GM21423 (cell line): Measurements from ENCODE around the gene CPB2.
A peak's percentile ranks its signal among the peaks of the same experiment; 100 is the strongest.

ENCODE experiments used
- ATAC-seq: cut with Tn5 transposase; IDR thresholded peaks from one replicate; pipeline ENCODE4 v1.9.1; 2021; ENCODE audit warnings: mild to moderate bottlenecking, moderate library complexity; ENCODE audit not compliant: unreplicated experiment

The CPB2 gene

GRCh38 chr13:46100191-46100815 is 4.5 kb downstream of the CPB2 start:
- ATAC-seq, result no peak

GRCh38 chr13:46097663-46098062 is 7.2 kb downstream of the CPB2 start:
- no peak for ATAC-seq

GRCh38 chr13:46097015-46097414 is 7.8 kb downstream of the CPB2 start:
- ATAC-seq, result no peak

- ATAC-seq, result no peak
These were observed 10.4 kb downstream of the CPB2 start for GRCh38 chr13:46094478-46094877.

GRCh38 chr13:46088821-46089562 is 15.8 kb downstream of the CPB2 start:
- no peak for ATAC-seq

- ATAC-seq, result no peak
These were observed 17.4 kb downstream of the CPB2 start for GRCh38 chr13:46087481-46087880.

- no peak for ATAC-seq
These were observed 17.8 kb downstream of the CPB2 start for GRCh38 chr13:46086985-46087384.

- ATAC-seq, result no peak
These were observed 18.4 kb downstream of the CPB2 start for GRCh38 chr13:46086421-46086922.

- no peak for ATAC-seq
These were observed 19.1 kb downstream of the CPB2 start for GRCh38 chr13:46085737-46086136.

- no peak for ATAC-seq
These were observed 22.5 kb downstream of the CPB2 start for GRCh38 chr13:46082324-46082723.

- no peak for ATAC-seq
These were observed 25.1 kb downstream of the CPB2 start for GRCh38 chr13:46079770-46080169.

GRCh38 chr13:46077265-46077664 is 27.6 kb downstream of the CPB2 start:
- no peak for ATAC-seq

- ATAC-seq, result no peak
These were observed 28.0 kb downstream of the CPB2 start for GRCh38 chr13:46076827-46077226.

GRCh38 chr13:46075811-46076210 is 29.0 kb downstream of the CPB2 start:
- no peak for ATAC-seq

- peak; percentile 68 for ATAC-seq
These were observed 33.1 kb downstream of the CPB2 start for GRCh38 chr13:46071590-46072249.

- ATAC-seq, result no peak
These were observed 41.5 kb downstream of the CPB2 start for GRCh38 chr13:46063292-46063691.

- ATAC-seq, result no peak
These were observed 42.6 kb downstream of the CPB2 start for GRCh38 chr13:46062185-46062584.

- no peak for ATAC-seq
These were observed 45.4 kb downstream of the CPB2 start for GRCh38 chr13:46059405-46059804.

GRCh38 chr13:46058268-46058667 is 46.6 kb downstream of the CPB2 start:
- ATAC-seq, result no peak

GRCh38 chr13:46057256-46058015 is 47.4 kb downstream of the CPB2 start:
- no peak for ATAC-seq
